HG03175 (cell line): ENCODE data around the gene DUXA.

Experiments
- ATAC-seq: cut with Tn5 transposase; IDR thresholded peaks from one replicate; pipeline ENCODE4 v1.9.1; 2021; ENCODE audit warnings: mild to moderate bottlenecking, moderate library complexity; ENCODE audit not compliant: unreplicated experiment

Gene DUXA

GRCh38 chr19:57106722-57107235 lies 60.5 kb downstream of the DUXA start:
- no peak for ATAC-seq

- ATAC-seq = no peak
Measured at GRCh38 chr19:57105976-57106721, 61.1 kb downstream of the DUXA start.
